ENCODE measurements around the gene RSL1D1. TPM values are rescaled to one million over a fixed set of nuclear protein-coding genes. Genes with fewer than 3 reads are reported as not detected.

The RSL1D1 gene
- polyA plus RNA-seq, 1 donor from 2014 or later = 61.2 TPM

GRCh38 chr16:11870399-11870798, 19.1 kb upstream of the RSL1D1 start:
- Histone ChIP-seq H3K27me3 (ENCODE audit: insufficient read depth, low read depth, low read length) (no peaks in the 10 kb centered on the region), H3K27ac (ENCODE audit: low read length) (no peak overlapping the region), H3F3A (ENCODE audit: insufficient read depth, low read length, poor library complexity, severe bottlenecking) (no peaks in the 10 kb centered on the region), H3K36me3 (ENCODE audit: insufficient read depth, low read length) (no peaks in the 10 kb centered on the region), H3K9me3 (ENCODE audit: low read length) (no peaks in the 10 kb centered on the region), H2AFZ (ENCODE audit: low read depth, low read length) (no peak overlapping the region), H3K4me3 (ENCODE audit: low read length) (no peak overlapping the region), H3K9me2 (ENCODE audit: insufficient read depth, low read length) (no peaks in the 10 kb centered on the region), H3K4me2 (ENCODE audit: low read length) (no peak overlapping the region), H4K20me1 (ENCODE audit: insufficient read depth) (no peaks in the 10 kb centered on the region), H3K9ac (ENCODE audit: low read length) (no peak overlapping the region), H3K79me2 (replicated peaks; ENCODE audit: insufficient read depth, low read length) (no peaks in the 10 kb centered on the region)
- no peak for TF ChIP-seq EZH2 (IDR thresholded peaks at IDR 0.05; ENCODE audit: borderline replicate concordance, insufficient read depth, low read length, poor library complexity, severe bottlenecking)
- TF ChIP-seq SMC3 (conservative IDR thresholded peaks at IDR 0.05; ENCODE audit: poor library complexity) = no peak
- TF ChIP-seq REST (IDR thresholded peaks at IDR 0.05; ENCODE audit: borderline replicate concordance) = no peak
- no peak for TF ChIP-seq CTCF (IDR thresholded peaks at IDR 0.05; ENCODE audit: poor library complexity, severe bottlenecking)
- TF ChIP-seq TAF1 (IDR thresholded peaks at IDR 0.05; ENCODE audit: low read depth) = no peak
- TF ChIP-seq RAD21 (conservative IDR thresholded peaks at IDR 0.05) = no peak

- Histone ChIP-seq H4K20me1 (ENCODE audit: insufficient read depth) (no peaks in the 10 kb centered on the region), H3K4me2 (ENCODE audit: low read length) (no peak overlapping the region), H3K79me2 (replicated peaks; ENCODE audit: insufficient read depth, low read length) (no peaks in the 10 kb centered on the region), H3K9me3 (ENCODE audit: low read length) (no peaks in the 10 kb centered on the region), H3F3A (ENCODE audit: insufficient read depth, low read length, poor library complexity, severe bottlenecking) (no peaks in the 10 kb centered on the region), H2AFZ (ENCODE audit: low read depth, low read length) (no peak overlapping the region), H3K9me2 (ENCODE audit: insufficient read depth, low read length) (no peaks in the 10 kb centered on the region), H3K27ac (ENCODE audit: low read length) (no peak overlapping the region), H3K27me3 (ENCODE audit: insufficient read depth, low read depth, low read length) (no peaks in the 10 kb centered on the region), H3K36me3 (ENCODE audit: insufficient read depth, low read length) (no peaks in the 10 kb centered on the region), H3K9ac (ENCODE audit: low read length) (no peak overlapping the region), H3K4me3 (ENCODE audit: low read length) (no peak overlapping the region)
- TF ChIP-seq CTCF (IDR thresholded peaks at IDR 0.05; ENCODE audit: poor library complexity, severe bottlenecking) (no peak), POLR2AphosphoS5 (IDR thresholded peaks at IDR 0.05) (no peak), RAD21 (conservative IDR thresholded peaks at IDR 0.05) (no peak), MXI1 (conservative IDR thresholded peaks at IDR 0.05; ENCODE audit: poor library complexity, severe bottlenecking) (no peak), EP300 (conservative IDR thresholded peaks at IDR 0.05; ENCODE audit: poor library complexity, severe bottlenecking) (no peak), EZH2 (IDR thresholded peaks at IDR 0.05; ENCODE audit: borderline replicate concordance, insufficient read depth, low read length, poor library complexity, severe bottlenecking) (no peak), TAF1 (IDR thresholded peaks at IDR 0.05; ENCODE audit: low read depth) (no peak), REST (IDR thresholded peaks at IDR 0.05; ENCODE audit: borderline replicate concordance) (no peak), SMC3 (conservative IDR thresholded peaks at IDR 0.05; ENCODE audit: poor library complexity) (no peak)
Observed at GRCh38 chr16:11869353-11870228, 18.2 kb upstream of the RSL1D1 start.
